Measurements from ENCODE around the gene PAQR8.

The PAQR8 gene

DNA sequence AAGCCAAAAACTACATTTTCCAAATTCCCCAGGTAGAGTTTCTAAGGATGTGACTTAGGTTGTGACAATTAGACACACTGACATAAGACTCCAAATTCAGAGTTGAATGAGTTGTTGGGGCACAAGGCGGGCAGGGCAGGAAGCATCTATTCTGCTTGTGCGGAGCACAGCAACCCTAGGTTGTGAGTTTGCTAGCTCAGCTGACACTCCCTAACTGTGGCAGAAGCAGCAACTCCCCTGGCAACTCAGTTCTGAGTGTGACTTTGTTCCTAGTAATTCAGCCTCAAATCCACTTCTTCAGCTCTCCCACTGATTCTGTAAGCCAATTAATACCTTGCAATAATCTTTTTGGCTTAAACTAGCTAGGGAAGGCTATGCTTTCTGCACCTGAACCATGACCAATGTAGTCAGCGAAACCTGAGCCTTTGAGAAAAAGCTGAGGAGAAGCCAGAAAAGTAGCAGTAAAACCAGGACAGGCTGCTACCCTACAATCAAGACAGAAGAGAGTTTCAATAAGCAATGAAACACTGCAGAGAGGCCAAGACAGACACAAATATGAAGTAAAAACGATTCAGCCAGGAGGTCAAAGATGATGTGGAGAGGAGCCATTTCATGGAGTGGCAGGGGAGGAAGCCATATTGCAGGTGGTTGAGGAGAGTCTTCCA lies 30.0 kb upstream of the PAQR8 start:
- peak overlapping the region; percentile 4 for H3K9ac ChIP-seq (ENCODE audit: low read length)
- no peak overlapping the region for H3K4me3 ChIP-seq (ENCODE audit: low read length)
- H3K4me1 ChIP-seq (ENCODE audit: control insufficient read depth, insufficient read depth, low read length) = peaks cover 86% of the 10 kb centered on the region
- H3K9me3 ChIP-seq (ENCODE audit: control insufficient read depth, low read length) = no peaks in the 10 kb centered on the region
- H3K36me3 ChIP-seq (ENCODE audit: control insufficient read depth, insufficient read depth, low read length) = no peaks in the 10 kb centered on the region
- no peaks in the 10 kb centered on the region for H3K27me3 ChIP-seq (ENCODE audit: control insufficient read depth, insufficient read depth, low read length)

GRCh38 chr6:52333840-52334200 lies 28.1 kb upstream of the PAQR8 start:
- no peaks in the 10 kb centered on the region for H3K27me3 ChIP-seq (ENCODE audit: control insufficient read depth, insufficient read depth, low read length)
- no peak overlapping the region for H3K4me3 ChIP-seq (ENCODE audit: low read length)
- H3K36me3 ChIP-seq (ENCODE audit: control insufficient read depth, insufficient read depth, low read length) = no peaks in the 10 kb centered on the region
- no peak overlapping the region for H3K9ac ChIP-seq (ENCODE audit: low read length)
- H3K9me3 ChIP-seq (ENCODE audit: control insufficient read depth, low read length) = no peaks in the 10 kb centered on the region
- H3K4me1 ChIP-seq (ENCODE audit: control insufficient read depth, insufficient read depth, low read length) = peaks cover 88% of the 10 kb centered on the region

DNA sequence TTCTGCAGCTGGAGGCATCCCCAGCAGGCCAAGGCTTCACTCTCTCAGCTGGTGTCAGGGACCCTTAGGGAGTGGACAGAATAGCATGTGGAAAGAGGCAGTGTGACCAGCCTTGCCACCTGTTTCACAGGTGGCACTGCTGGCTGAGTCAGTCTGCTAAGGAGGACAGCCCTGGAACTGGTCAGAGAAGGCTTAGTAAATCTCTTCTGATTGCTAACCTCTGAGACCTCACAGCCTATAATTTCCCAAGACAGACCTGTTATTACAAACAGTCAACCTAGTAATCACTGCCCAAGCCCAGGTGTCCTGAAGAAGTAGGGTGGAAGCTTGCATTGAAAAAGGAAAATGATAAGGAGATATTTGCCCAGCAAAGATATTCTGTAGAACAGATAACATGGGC lies 26.4 kb upstream of the PAQR8 start:
- Histone ChIP-seq H3K4me1 (ENCODE audit: control insufficient read depth, insufficient read depth, low read length) (peaks cover 71% of the 10 kb centered on the region), H3K4me3 (ENCODE audit: low read length) (no peak overlapping the region), H3K36me3 (ENCODE audit: control insufficient read depth, insufficient read depth, low read length) (no peaks in the 10 kb centered on the region), H3K27me3 (ENCODE audit: control insufficient read depth, insufficient read depth, low read length) (no peaks in the 10 kb centered on the region), H3K9ac (ENCODE audit: low read length) (peak overlapping the region; percentile 35), H3K9me3 (ENCODE audit: control insufficient read depth, low read length) (no peaks in the 10 kb centered on the region)

GRCh38 chr6:52336919-52337561 lies 24.9 kb upstream of the PAQR8 start:
- H3K27me3 ChIP-seq (ENCODE audit: control insufficient read depth, insufficient read depth, low read length) = no peaks in the 10 kb centered on the region
- H3K9ac ChIP-seq (ENCODE audit: low read length) = no peak overlapping the region
- no peaks in the 10 kb centered on the region for H3K36me3 ChIP-seq (ENCODE audit: control insufficient read depth, insufficient read depth, low read length)
- H3K4me3 ChIP-seq (ENCODE audit: low read length) = no peak overlapping the region
- H3K4me1 ChIP-seq (ENCODE audit: control insufficient read depth, insufficient read depth, low read length) = peaks cover 58% of the 10 kb centered on the region
- no peaks in the 10 kb centered on the region for H3K9me3 ChIP-seq (ENCODE audit: control insufficient read depth, low read length)

DNA sequence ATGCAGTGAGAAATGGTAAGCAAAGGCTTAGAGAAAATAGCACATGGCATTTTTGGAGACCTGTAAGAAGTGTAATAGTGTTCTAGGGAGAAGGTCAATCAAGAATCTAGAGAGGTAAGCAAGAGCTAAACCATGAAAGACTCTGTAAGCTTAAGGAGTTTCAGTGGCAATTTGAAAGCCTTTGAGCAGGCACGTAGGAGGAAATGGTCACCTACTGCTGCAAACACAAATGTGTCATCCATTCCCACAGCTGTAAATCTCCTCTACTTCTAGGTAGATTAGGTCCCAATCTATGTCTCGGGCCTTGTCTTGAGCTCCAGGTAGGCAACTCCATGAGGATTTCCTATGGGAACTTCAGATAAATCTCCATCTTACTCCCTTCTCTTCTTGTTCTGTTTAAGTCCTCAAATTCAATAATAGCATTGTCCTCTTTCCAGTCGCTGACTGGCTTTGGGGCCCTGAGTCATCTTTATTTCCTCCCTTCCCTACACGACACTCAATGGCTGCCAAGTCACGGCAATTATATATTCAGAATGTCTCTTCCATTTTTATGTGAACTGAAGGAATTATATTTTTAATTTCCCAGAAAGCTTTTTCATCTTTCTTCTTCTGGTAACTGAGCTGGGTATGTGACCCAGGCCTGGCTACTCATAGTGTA lies 24.2 kb upstream of the PAQR8 start:
- H3K36me3 ChIP-seq (ENCODE audit: control insufficient read depth, insufficient read depth, low read length) = no peaks in the 10 kb centered on the region
- H3K4me3 ChIP-seq (ENCODE audit: low read length) = no peak overlapping the region
- no peaks in the 10 kb centered on the region for H3K27me3 ChIP-seq (ENCODE audit: control insufficient read depth, insufficient read depth, low read length)
- peaks cover 50% of the 10 kb centered on the region for H3K4me1 ChIP-seq (ENCODE audit: control insufficient read depth, insufficient read depth, low read length)
- H3K9ac ChIP-seq (ENCODE audit: low read length) = no peak overlapping the region
- H3K9me3 ChIP-seq (ENCODE audit: control insufficient read depth, low read length) = no peaks in the 10 kb centered on the region

DNA sequence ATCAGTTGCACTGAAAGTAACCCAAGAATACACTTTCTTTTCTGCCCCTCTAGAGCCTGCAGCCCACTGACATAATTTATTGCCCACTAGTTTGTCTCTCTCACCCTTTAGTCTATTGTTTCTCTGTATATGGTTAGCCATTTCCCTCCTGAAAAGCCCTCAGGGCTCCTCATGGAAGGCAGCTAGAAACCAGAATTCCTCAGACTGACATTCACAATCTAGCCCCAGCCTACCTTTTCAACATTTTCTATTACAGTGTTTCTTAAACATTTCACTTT lies 21.4 kb upstream of the PAQR8 start:
- Histone ChIP-seq H3K27me3 (ENCODE audit: control insufficient read depth, insufficient read depth, low read length) (no peaks in the 10 kb centered on the region), H3K4me3 (ENCODE audit: low read length) (no peak overlapping the region), H3K4me1 (ENCODE audit: control insufficient read depth, insufficient read depth, low read length) (peaks cover 38% of the 10 kb centered on the region), H3K36me3 (ENCODE audit: control insufficient read depth, insufficient read depth, low read length) (no peaks in the 10 kb centered on the region), H3K9me3 (ENCODE audit: control insufficient read depth, low read length) (no peaks in the 10 kb centered on the region), H3K9ac (ENCODE audit: low read length) (no peak overlapping the region)

- H3K9me3 ChIP-seq (ENCODE audit: control insufficient read depth, low read length) = no peaks in the 10 kb centered on the region
- no peak overlapping the region for H3K4me3 ChIP-seq (ENCODE audit: low read length)
- H3K9ac ChIP-seq (ENCODE audit: low read length) = no peak overlapping the region
- no peaks in the 10 kb centered on the region for H3K27me3 ChIP-seq (ENCODE audit: control insufficient read depth, insufficient read depth, low read length)
- no peaks in the 10 kb centered on the region for H3K36me3 ChIP-seq (ENCODE audit: control insufficient read depth, insufficient read depth, low read length)
- peaks cover 29% of the 10 kb centered on the region for H3K4me1 ChIP-seq (ENCODE audit: control insufficient read depth, insufficient read depth, low read length)
These were observed 20.2 kb upstream of the PAQR8 start for GRCh38 chr6:52341561-52342260.

DNA sequence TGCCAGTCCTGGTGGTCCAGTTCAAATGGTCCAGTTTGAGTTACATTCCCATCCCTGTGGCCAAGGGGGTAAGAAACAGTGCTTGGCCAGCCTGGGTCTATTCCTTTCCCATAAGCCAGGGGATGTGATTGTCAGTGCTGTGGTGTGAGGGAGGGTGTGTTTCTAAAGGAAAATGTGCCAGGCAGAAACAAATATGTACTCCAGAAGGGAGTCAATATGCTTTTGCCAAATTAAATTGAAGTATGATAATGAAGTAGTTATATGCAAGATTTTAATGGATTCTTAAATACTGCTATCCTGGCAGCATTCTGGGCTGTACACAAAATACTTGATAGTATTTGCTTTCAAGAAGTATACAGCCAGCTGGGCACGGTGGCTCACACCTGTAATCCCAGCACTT lies 16.6 kb upstream of the PAQR8 start:
- H3K4me3 ChIP-seq (ENCODE audit: low read length) = no peak overlapping the region
- no peaks in the 10 kb centered on the region for H3K27me3 ChIP-seq (ENCODE audit: control insufficient read depth, insufficient read depth, low read length)
- no peak overlapping the region for H3K9ac ChIP-seq (ENCODE audit: low read length)
- H3K9me3 ChIP-seq (ENCODE audit: control insufficient read depth, low read length) = no peaks in the 10 kb centered on the region
- H3K4me1 ChIP-seq (ENCODE audit: control insufficient read depth, insufficient read depth, low read length) = peaks cover 13% of the 10 kb centered on the region
- H3K36me3 ChIP-seq (ENCODE audit: control insufficient read depth, insufficient read depth, low read length) = no peaks in the 10 kb centered on the region

DNA sequence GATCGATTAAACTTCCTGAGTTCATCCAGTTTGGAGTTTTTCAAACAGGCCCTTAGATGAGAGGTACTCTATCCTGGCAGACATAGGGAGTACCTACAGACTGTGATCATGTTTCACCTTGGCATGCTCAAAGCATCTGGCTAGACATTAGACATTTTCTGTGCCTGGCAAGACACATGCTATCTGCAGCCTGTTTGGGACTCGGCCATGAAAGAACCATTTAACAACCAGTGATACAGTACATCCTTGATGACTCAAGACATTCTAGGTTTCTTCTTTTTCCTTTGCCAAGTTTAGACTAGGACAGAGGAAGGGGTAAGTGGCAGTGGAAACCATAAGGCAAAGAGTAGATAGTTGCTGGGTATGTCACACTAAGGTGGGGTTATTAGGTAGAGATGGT lies 15.4 kb upstream of the PAQR8 start:
- peaks cover 19% of the 10 kb centered on the region for H3K4me1 ChIP-seq (ENCODE audit: control insufficient read depth, insufficient read depth, low read length)
- H3K4me3 ChIP-seq (ENCODE audit: low read length) = no peak overlapping the region
- no peaks in the 10 kb centered on the region for H3K36me3 ChIP-seq (ENCODE audit: control insufficient read depth, insufficient read depth, low read length)
- no peak overlapping the region for H3K9ac ChIP-seq (ENCODE audit: low read length)
- H3K9me3 ChIP-seq (ENCODE audit: control insufficient read depth, low read length) = no peaks in the 10 kb centered on the region
- no peaks in the 10 kb centered on the region for H3K27me3 ChIP-seq (ENCODE audit: control insufficient read depth, insufficient read depth, low read length)

DNA sequence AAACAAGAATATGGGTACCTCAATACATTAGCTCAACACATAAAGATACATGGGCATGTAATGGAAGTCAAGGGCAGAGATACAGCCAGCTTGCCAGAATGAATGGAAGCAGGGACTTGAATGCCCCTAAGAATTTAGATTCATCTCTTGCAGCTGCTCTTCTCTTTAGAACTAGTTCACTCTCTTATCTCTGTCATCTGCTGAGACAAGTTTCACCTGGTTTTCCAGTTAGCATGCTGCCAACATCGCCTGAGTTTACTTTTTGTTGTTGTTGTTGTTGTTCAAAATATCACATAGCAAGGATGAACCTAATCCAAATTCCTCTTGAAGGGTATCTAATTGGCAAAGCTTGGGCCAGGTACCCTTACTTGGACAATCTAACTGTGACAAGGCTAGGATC lies 14.1 kb upstream of the PAQR8 start:
- Histone ChIP-seq H3K4me1 (ENCODE audit: control insufficient read depth, insufficient read depth, low read length) (peaks cover 32% of the 10 kb centered on the region), H3K4me3 (ENCODE audit: low read length) (no peak overlapping the region), H3K9ac (ENCODE audit: low read length) (no peak overlapping the region), H3K36me3 (ENCODE audit: control insufficient read depth, insufficient read depth, low read length) (no peaks in the 10 kb centered on the region), H3K9me3 (ENCODE audit: control insufficient read depth, low read length) (no peaks in the 10 kb centered on the region), H3K27me3 (ENCODE audit: control insufficient read depth, insufficient read depth, low read length) (no peaks in the 10 kb centered on the region)

- Histone ChIP-seq H3K9ac (ENCODE audit: low read length) (peak overlapping the region; percentile 51), H3K27me3 (ENCODE audit: control insufficient read depth, insufficient read depth, low read length) (no peaks in the 10 kb centered on the region), H3K4me3 (ENCODE audit: low read length) (no peak overlapping the region), H3K4me1 (ENCODE audit: control insufficient read depth, insufficient read depth, low read length) (peaks cover 42% of the 10 kb centered on the region), H3K9me3 (ENCODE audit: control insufficient read depth, low read length) (no peaks in the 10 kb centered on the region), H3K36me3 (ENCODE audit: control insufficient read depth, insufficient read depth, low read length) (no peaks in the 10 kb centered on the region)
These were observed 10.1 kb upstream of the PAQR8 start for GRCh38 chr6:52351879-52352238.

GRCh38 chr6:52352239-52353018 lies 9.5 kb upstream of the PAQR8 start:
- Histone ChIP-seq H3K9me3 (ENCODE audit: control insufficient read depth, low read length) (no peaks in the 10 kb centered on the region), H3K4me1 (ENCODE audit: control insufficient read depth, insufficient read depth, low read length) (peaks cover 42% of the 10 kb centered on the region), H3K36me3 (ENCODE audit: control insufficient read depth, insufficient read depth, low read length) (no peaks in the 10 kb centered on the region), H3K4me3 (ENCODE audit: low read length) (no peak overlapping the region), H3K27me3 (ENCODE audit: control insufficient read depth, insufficient read depth, low read length) (no peaks in the 10 kb centered on the region), H3K9ac (ENCODE audit: low read length) (peak overlapping the region; percentile 51)
